ENCODE measurements around the gene EFCAB11. TPM values are rescaled to one million over a fixed set of nuclear protein-coding genes. Genes with fewer than 3 reads are reported as not detected.

EFCAB11 gene
- total and polyA plus RNA-seq, 2 of the 4 experiments (the other 2 are of a cell fraction): 2.2 to 5.3 TPM

DNA sequence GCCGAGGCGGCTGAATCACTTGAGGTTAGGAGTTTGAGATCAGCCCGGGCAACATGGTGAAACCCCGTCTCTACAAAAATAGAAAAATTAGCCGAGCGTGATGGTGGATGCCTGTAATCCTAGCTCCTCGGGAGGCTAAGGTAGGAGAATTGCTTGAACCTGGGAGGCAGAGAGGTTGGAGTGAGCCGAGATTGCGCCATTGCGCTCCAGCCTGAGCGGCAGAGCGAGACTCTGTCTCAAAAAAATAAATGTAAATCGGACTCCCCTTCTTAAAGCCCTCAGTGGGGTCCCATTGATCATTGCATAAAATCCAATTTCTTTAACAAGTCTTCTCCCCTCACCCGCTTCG, 2.1 kb upstream of the EFCAB11 start:
- no peak overlapping the region for H2BK15ac ChIP-seq (ENCODE audit: low read depth, low read length)
- intact Hi-C loops (cut with micrococcal nuclease) (no loop called here), in situ Hi-C loops (cut with MboI; ENCODE audit: low sequenced_read_pairs) (no loop called here), dilution Hi-C loops (cut with HindIII; ENCODE audit: low sequenced_read_pairs, unreplicated experiment) (no loop called here)
- H3K79me1 ChIP-seq (ENCODE audit: low read depth in 1 of 2, low read length in 2 of 2): peaks cover 31 to 55% of the 10 kb centered on the region in 2 experiments
- H3K4ac ChIP-seq (ENCODE audit: low read depth, low read length): peak overlapping the region; percentile 6
- ChIA-PET POLR2A (ENCODE audit: unreplicated experiment) (no interaction called here), CTCF (interaction anchor here (1.9 kb wide), 1 partner anchor 17 kb away, joined by 7 read pairs; no protein-coding TSS in a partner anchor)
- TSS peak; percentile 77 for BruUV-seq (replicated peaks)
- DNase-seq (no peak), ATAC-seq (ENCODE audit: low read depth) (no peak)
- H2BK120ac ChIP-seq (ENCODE audit: low read depth, low read length): no peak overlapping the region
- H3K4me2 ChIP-seq (ENCODE audit: low read depth, low read length): peak overlapping the region; percentile 85
- peak overlapping the region; percentile 91 for H2AFZ ChIP-seq (replicated peaks; ENCODE audit: low read length, poor library complexity)
- H3K56ac ChIP-seq (ENCODE audit: extremely low read depth, insufficient read depth, low read length): 0 out of 2 replicates have a peak overlapping the region, but pooled peaks have one; percentile 75
- peak overlapping the region in 1 of 2 experiments; percentile 20; a peak in 1 of 4 replicates for H4K8ac ChIP-seq (ENCODE audit: low read depth in 2 of 2, low read length in 2 of 2)
- 13% methylated on average over 5 of the region's 15 CpGs; no CpG with 5 or more reads in 1 of the 2 experiments for WGBS, 2 experiments (ENCODE audit: extremely low coverage in 2 of 2, insufficient read length in 1 of 2)
- peak overlapping the region; percentile 50 for H2AK9ac ChIP-seq (replicated peaks; ENCODE audit: low read depth, low read length, poor library complexity)
- H3K14ac ChIP-seq (replicated peaks; ENCODE audit: low read depth, low read length): peak overlapping the region; percentile 61
- peak overlapping the region; percentile 77 for H3K27ac ChIP-seq (ENCODE audit: insufficient read depth, low read length)
- 0 out of 2 replicates have a peak overlapping the region, but pooled peaks have one; percentile 16 for H3K18ac ChIP-seq (ENCODE audit: low read depth, low read length)
- no peak overlapping the region for H4K91ac ChIP-seq (ENCODE audit: insufficient read depth, low read depth, low read length)
- H3K9ac ChIP-seq (ENCODE audit: low read depth, low read length): peak overlapping the region; percentile 59
- H3K23ac ChIP-seq (ENCODE audit: low read depth, low read length): peak overlapping the region; percentile 76
- H2BK20ac ChIP-seq (ENCODE audit: low read depth, low read length): no peak overlapping the region
- H4K20me1 ChIP-seq (ENCODE audit: insufficient read depth, low read length): no peaks in the 10 kb centered on the region
- H4K5ac ChIP-seq (ENCODE audit: low read depth, low read length): no peak overlapping the region
- peaks cover 10% of the 10 kb centered on the region for H3K9me1 ChIP-seq (ENCODE audit: insufficient read depth, low read length)
- no peaks in the 10 kb centered on the region for H3K27me3 ChIP-seq (ENCODE audit: control insufficient read depth, insufficient read depth, low read length)
- H2AK5ac ChIP-seq (ENCODE audit: low read depth, low read length): no peak overlapping the region
- H2BK5ac ChIP-seq (ENCODE audit: low read depth, low read length, poor library complexity, severe bottlenecking): peak overlapping the region; percentile 76
- TF ChIP-seq SMC3 (IDR thresholded peaks at IDR 0.05; ENCODE audit: low read depth, low read length) (no peak), CEBPB (IDR thresholded peaks at IDR 0.05; ENCODE audit: low read depth, low read length) (peak; percentile 47)
- H3K4me3 ChIP-seq (ENCODE audit: insufficient read depth, low read depth, low read length): peak overlapping the region; percentile 73
- peaks cover 3% of the 10 kb centered on the region; the same call in 1 of the 2 replicates for H3K36me3 ChIP-seq (ENCODE audit: control insufficient read depth, insufficient read depth, low read length)
- H3K4me1 ChIP-seq (ENCODE audit: control insufficient read depth, insufficient read depth, low read length): peaks cover 3% of the 10 kb centered on the region; the same call in 1 of the 2 replicates
- no peaks in the 10 kb centered on the region for H3K9me3 ChIP-seq (ENCODE audit: control insufficient read depth, insufficient read depth, low read length)
